ENCODE results near the gene AKAP6.

Gene AKAP6

GRCh38 chr14:32657081-32657480, 328.0 kb downstream of the AKAP6 start:
- no peak for FAIRE-seq

DNA sequence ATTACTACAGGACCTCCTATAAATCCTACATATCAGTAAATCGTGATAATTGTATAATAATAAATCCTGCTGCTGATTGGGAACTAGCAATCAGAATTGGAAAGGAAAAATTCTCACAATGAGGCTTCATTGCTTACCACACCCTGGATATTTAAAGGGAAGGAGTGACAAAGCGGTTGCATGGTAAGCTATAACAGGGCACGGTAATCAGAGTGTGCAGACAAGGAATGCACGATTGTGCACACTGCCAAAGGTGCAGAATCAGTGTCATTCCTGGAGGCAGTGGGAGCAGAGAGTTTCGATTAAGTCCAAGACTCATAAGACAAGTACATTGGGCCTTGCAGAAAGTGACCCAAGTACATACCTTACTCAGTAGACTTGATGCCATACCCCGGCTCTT, 332.1 kb downstream of the AKAP6 start:
- FAIRE-seq (no peak), DNase-seq (ENCODE audit: low spot score) (no peak)

More at GRCh38 chr14:32657081-32657480, 328.0 kb downstream of the AKAP6 start:
- no peak for DNase-seq (ENCODE audit: low spot score)

- no peak for DNase-seq (ENCODE audit: low spot score)
Measured at GRCh38 chr14:32662211-32662610, 333.1 kb downstream of the AKAP6 start.

GRCh38 chr14:32666308-32666707, 337.2 kb downstream of the AKAP6 start:
- FAIRE-seq: no peak
- no peak for DNase-seq (ENCODE audit: low spot score)

More at GRCh38 chr14:32662211-32662610, 333.1 kb downstream of the AKAP6 start:
- FAIRE-seq: no peak

DNA sequence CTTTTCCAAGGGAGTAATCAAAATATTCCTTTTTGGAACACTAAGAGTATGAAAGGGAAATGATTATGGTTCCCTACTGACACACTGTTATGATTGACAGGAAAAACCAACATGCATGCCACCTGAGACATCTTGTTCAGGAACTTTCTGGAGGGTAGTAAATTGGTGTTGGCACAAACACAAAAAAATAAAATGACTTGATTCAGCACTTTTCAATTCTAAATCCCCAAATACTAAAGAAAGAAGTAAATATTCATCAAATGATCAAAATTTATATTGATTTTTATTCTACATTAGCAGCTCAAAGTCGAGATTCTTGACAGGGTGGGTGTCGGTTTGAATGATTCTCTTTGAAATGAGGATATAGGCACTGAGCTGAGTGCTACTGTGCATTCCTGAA, 338.2 kb downstream of the AKAP6 start:
- no peak for FAIRE-seq
- DNase-seq (ENCODE audit: low spot score): no peak

GRCh38 chr14:32667791-32668190, 338.7 kb downstream of the AKAP6 start:
- no peak for FAIRE-seq
- no peak for DNase-seq (ENCODE audit: low spot score)

GRCh38 chr14:32669391-32669790, 340.3 kb downstream of the AKAP6 start:
- DNase-seq (ENCODE audit: low spot score) (no peak), FAIRE-seq (no peak)

GRCh38 chr14:32675433-32675832, 346.3 kb downstream of the AKAP6 start:
- no peak for FAIRE-seq

DNA sequence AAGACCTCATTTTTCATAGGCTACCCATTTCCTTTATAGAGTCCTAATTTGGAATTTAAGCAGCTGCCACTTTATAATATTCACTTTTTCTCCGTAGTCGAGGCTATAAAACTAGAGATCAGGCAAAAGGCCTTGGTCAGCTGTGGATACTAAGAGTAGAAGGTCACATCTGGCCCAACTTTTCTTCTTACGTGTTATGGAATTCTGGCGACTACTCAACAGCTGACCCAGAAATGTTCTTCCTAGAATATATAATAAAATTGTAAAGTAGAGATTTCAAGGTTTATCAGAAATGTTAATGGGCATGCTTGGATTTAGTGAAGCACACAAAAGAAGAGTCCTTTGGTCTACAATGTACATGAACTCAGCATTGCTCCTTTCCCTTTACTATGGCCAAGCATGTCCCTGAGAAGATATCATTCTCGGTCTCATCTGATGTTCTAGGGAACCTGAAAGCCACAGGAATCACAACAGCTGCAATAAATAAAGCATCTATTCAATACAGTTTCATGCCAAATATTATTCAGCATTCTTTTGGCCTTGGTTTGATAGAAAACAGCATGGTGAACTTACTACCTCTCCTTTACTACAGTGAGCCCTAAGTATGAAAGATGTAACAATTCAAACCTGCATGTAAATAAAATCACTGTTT, 348.2 kb downstream of the AKAP6 start:
- DNase-seq (ENCODE audit: low spot score) (no peak), FAIRE-seq (no peak)

More at GRCh38 chr14:32675433-32675832, 346.3 kb downstream of the AKAP6 start:
- DNase-seq (ENCODE audit: low spot score): no peak

DNA sequence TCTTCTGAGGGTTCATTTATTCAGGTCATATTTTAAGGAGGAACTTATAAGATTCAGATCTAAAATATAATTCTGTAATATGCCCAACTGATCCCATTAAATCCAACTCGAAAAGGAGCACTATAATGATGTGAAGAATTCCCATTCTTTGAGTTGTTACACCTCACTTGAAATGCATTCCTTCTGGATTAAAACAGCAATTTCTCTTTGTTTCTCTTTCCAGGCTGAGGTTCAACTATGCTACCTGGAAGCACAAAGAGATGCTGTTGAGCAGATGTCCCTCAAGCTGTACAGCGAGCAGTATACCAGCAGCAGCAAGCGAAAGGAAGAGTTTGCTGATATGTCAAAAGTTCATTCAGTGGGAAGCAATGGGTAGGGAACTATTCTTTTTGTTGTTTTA, 349.0 kb downstream of the AKAP6 start:
- FAIRE-seq (no peak), DNase-seq (ENCODE audit: low spot score) (no peak)

GRCh38 chr14:32679927-32680612, 351.0 kb downstream of the AKAP6 start:
- FAIRE-seq: no peak

GRCh38 chr14:32681598-32681997, 352.5 kb downstream of the AKAP6 start:
- DNase-seq (ENCODE audit: low spot score): no peak
- no peak for FAIRE-seq

More at GRCh38 chr14:32679927-32680612, 351.0 kb downstream of the AKAP6 start:
- no peak for DNase-seq (ENCODE audit: low spot score)

GRCh38 chr14:32682214-32682613, 353.1 kb downstream of the AKAP6 start:
- FAIRE-seq (no peak), DNase-seq (ENCODE audit: low spot score) (no peak)

GRCh38 chr14:32683679-32684078, 354.6 kb downstream of the AKAP6 start:
- no peak for DNase-seq (ENCODE audit: low spot score)
- no peak for FAIRE-seq

- DNase-seq (ENCODE audit: low spot score): no peak
Measured at GRCh38 chr14:32688941-32689340, 359.8 kb downstream of the AKAP6 start.

DNA sequence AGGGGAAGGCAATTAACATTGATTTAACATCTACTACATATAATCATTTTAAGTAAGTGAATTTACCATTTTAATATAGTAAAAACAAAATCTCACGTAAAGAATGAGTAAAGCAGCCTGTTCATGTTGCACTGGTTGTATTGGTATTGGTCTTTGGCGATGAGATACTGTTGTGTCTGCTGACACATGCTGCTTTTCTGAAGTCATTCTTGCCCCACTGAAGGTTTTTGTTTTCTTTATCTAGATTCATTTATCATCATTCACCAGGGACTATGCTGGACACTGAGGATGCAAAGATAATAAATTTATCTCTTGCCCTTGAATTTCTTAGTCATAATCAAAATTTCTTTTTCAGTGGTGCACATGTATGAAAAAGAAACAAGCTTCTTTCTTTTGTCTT, 363.3 kb downstream of the AKAP6 start:
- FAIRE-seq (no peak), DNase-seq (ENCODE audit: low spot score) (no peak)

More at GRCh38 chr14:32688941-32689340, 359.8 kb downstream of the AKAP6 start:
- FAIRE-seq: no peak

DNA sequence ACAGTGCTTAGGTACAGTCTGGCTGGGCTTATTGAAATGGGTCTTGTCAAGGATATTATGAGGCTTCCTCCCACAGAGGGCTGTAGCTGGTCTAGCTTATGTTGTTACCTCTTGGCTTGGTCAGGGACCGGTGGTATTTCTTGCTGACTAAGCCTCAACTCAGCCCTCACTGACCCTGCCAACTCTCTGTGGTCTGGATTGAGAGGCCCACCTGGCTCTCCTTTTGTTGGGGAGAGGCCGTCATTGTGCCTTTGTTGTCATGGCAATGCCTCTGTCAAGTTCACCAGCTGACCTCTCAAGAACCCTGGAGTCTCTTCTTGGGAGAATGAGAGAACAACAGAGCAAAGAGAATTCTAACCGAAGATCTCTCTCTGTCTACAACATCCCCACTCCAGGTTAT, 364.0 kb downstream of the AKAP6 start:
- DNase-seq (ENCODE audit: low spot score) (peak; percentile 70), FAIRE-seq (peak; percentile 64)

GRCh38 chr14:32694795-32695449, 365.8 kb downstream of the AKAP6 start:
- DNase-seq (ENCODE audit: low spot score) (peak; percentile 3), FAIRE-seq (peak; percentile 62)

DNA sequence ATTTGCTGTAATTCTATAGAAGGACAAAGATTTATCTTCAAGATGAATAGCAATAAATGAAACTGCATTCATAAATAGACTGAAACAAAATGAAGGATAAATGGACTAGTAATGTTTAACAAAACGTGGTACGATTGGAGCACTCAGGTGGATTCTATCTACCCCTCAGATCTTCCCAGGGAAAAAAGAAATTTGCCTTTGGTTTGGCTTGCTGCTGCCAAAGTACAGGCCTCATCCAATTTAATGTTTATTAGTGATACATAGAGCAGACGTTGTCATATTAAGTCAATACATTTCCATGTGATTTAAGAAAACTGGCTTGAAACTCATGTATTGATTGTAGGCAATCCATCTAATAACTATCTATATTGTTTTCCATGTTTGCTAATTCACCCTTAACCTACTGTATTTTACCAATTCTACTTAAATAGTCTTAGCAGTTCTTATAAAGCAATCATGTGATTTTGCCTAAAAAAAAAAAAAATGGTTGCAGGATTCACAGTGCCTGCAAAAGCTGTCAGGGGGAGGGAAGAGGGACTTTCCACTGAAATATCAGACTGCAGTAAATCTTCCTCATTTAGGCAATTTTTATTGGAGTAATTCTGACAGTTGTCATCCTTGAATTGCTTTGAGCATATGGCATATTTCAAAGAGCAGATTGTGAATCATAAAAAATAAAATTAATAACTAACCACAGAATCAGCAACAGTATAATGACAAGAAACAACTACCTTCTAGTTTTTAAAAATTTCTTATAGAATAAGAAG, 367.4 kb downstream of the AKAP6 start:
- FAIRE-seq (no peak), DNase-seq (ENCODE audit: low spot score) (no peak)

GRCh38 chr14:32697114-32697513, 368.0 kb downstream of the AKAP6 start:
- DNase-seq (ENCODE audit: low spot score): no peak
- FAIRE-seq: no peak

- DNase-seq (ENCODE audit: low spot score) (peak; percentile 25), FAIRE-seq (peak; percentile 85)
Measured at GRCh38 chr14:32697704-32698103, 368.6 kb downstream of the AKAP6 start.

GRCh38 chr14:32698831-32699230, 369.7 kb downstream of the AKAP6 start:
- FAIRE-seq (no peak), DNase-seq (ENCODE audit: low spot score) (no peak)

Measured in RCC 7860 (cell line).